Tibial artery (tissue), 4 donors: ENCODE results near the gene SUGCT.

Experiments
- DNase-seq, 2 donors: peaks; one replicate each; pipeline ENCODE4 v3.0.0-alpha.2; 2019
- H3K27ac ChIP-seq, 2 donors: fragments of 200-600 bp; sonication (generic) in 1 of 2; 1 replicate in 1 of 2; 2 replicates in 1 of 2; pipeline ENCODE4 v1.5.1; 2018 to 2019; ENCODE audit warnings: mild to moderate bottlenecking in 1 of 2
- H3K27me3 ChIP-seq, 2 donors: fragments of 200-600 bp; sonication (generic) in 1 of 2; one replicate each; pipeline versions ENCODE4 v1.5.1 to v1.6.0; 2016 to 2019
- H3K36me3 ChIP-seq, 3 donors: fragments of 200-600 bp; sonication (generic) in 2 of 3; one replicate each; pipeline ENCODE4 v1.5.1; 2016 to 2019; ENCODE audit warnings: mild to moderate bottlenecking in 2 of 3
- H3K4me1 ChIP-seq, 4 donors: fragments of 200-600 bp; sonication (generic) in 2 of 4; 1 replicate in 3 of 4; 2 replicates in 1 of 4; pipeline ENCODE4 v1.5.1; 2016 to 2019
- H3K4me3 ChIP-seq, 2 donors: fragments of 200-600 bp; sonication (generic) in 1 of 2; 1 replicate in 1 of 2; 2 replicates in 1 of 2; pipeline ENCODE4 v1.5.1; 2018 to 2019; ENCODE audit warnings: mild to moderate bottlenecking in 2 of 2
- H3K9me3 ChIP-seq, 3 donors: fragments of 200-600 bp; sonication (generic) in 1 of 3; one replicate each; pipeline ENCODE4 v1.5.1; 2016 to 2019
- CTCF ChIP-seq, 2 experiments: fragments of 200-600 bp in 1 of 2; fragments of 450-650 bp in 1 of 2; IDR thresholded peaks; one replicate each; pipeline ENCODE4 v1.5.1; 2017 to 2019; ENCODE audit warnings: antibody characterized with exemption in 2 of 2, mild to moderate bottlenecking in 1 of 2, moderate library complexity in 1 of 2
- intact Hi-C: fragments of 100-400 bp; cut with DNase I; formaldehyde crosslinking; loops from one replicate; pipeline ENCODE4 v1.15.0; 2023; ENCODE audit warnings: low total_unique reads

Gene SUGCT

DNA sequence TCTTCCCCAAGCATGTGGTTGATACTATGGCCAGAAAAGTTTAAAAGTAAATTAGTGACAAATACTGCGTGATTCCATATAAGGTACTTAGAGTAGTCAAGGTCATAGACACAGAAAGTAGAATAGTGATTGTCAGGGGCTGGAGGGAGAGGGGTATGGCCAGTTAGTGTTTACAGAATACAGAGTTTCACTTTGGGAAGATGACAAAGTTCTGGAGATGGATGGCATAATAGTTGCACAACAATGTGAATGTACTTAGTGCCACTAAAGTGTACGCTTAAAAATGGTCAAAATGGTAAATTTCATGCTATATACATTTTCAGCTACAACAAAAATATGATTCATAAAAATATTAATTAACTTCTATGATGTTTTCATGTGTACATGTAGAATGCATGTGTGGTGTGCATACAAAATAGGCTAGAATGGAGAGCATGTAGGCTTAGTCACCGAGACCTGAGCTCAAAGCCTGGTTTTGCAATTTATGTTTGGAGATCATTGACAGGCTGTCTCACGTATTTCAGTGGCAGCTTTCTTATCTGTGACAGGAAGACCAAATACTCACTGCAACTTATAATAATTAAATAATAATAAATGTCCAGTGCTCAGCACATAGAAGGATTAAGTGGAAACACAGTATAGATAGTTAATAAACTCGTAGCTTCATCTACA, 625.6 kb downstream of the SUGCT start:
- intact Hi-C loops: loop anchor here (10.0 kb wide), 2 partner anchors 436 to 526 kb away; no protein-coding TSS in a partner anchor
- TF ChIP-seq CTCF (IDR thresholded peaks at IDR 0.05): no peak
- Histone ChIP-seq H3K9me3 (no peaks in the 10 kb centered on the region), H3K4me1 (peaks cover 0 to 60% (median 15%) of the 10 kb centered on the region in 4 donors), H3K27me3 (no peaks in the 10 kb centered on the region), H3K4me3 (no peak overlapping the region), H3K27ac (no peak overlapping the region), H3K36me3 (no peaks in the 10 kb centered on the region)
- no peak for DNase-seq

DNA sequence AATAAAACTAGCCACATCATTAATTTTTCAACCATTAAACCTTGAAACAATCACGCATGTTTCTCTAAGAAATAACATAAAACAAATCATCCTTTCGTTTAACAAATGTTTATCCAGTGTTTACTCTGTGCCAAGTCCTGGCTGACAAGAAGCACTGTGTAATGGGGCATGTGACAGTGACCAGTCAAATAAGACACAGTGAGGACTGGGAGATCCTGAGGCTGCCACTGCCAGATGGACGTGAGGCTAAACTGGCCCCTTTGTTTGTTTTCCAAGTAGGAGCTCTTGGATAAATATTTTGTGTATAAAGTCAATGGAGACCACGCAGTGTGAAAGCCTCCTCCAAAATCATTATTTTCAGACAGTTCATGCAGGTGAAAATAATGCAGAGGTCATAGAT, 626.2 kb downstream of the SUGCT start:
- H3K27ac ChIP-seq: no peak overlapping the region
- H3K4me1 ChIP-seq: peaks cover 0 to 56% (median 15%) of the 10 kb centered on the region in 4 donors
- no peak overlapping the region for H3K4me3 ChIP-seq
- no peak for DNase-seq
- intact Hi-C loops: loop anchor here (10.0 kb wide), 2 partner anchors 436 to 526 kb away; no protein-coding TSS in a partner anchor
- no peaks in the 10 kb centered on the region for H3K9me3 ChIP-seq
- H3K36me3 ChIP-seq: no peaks in the 10 kb centered on the region
- TF ChIP-seq CTCF (IDR thresholded peaks at IDR 0.05): no peak
- no peaks in the 10 kb centered on the region for H3K27me3 ChIP-seq

DNA sequence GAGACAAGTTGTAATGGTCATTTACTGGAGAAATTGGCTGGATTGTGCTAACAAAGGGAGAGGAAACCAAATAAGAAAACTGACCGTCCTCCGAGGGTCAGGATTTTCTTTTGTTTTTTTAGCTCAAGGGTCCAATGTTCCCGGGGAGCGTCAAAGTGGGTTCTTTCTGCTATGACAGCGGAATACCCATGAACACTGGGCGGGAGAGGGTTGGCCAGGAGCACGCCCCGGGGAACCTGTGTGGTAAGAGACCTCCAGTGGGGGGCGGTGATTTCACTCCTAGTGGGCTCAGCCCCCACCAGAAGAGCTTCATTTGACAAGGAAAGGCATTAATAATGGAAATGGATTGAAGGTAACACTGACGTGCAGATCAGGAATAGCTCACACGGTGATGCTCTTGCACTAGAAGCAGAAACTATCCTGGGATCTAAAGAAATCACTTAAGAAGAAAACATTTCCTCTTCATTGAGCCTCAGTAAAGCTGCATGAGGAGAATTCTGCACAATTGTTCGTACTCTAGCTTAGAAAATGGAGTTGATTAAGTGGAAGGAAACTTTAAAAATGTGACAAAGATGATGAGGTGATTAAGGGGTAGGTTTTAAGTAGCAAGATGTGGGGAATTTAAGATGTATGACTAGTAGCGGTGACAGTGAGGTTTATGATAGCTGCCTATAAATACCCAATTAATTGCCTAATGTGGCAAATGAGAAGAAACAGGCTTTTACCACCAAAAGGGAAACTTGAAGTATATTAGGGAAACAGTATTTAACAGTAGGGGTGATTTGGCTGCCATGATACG, 627.2 kb downstream of the SUGCT start:
- no peaks in the 10 kb centered on the region for H3K9me3 ChIP-seq
- H3K27ac ChIP-seq: no peak overlapping the region
- no peak for DNase-seq
- H3K4me3 ChIP-seq: no peak overlapping the region
- H3K4me1 ChIP-seq: peaks cover 0 to 49% (median 15%) of the 10 kb centered on the region in 4 donors
- no peaks in the 10 kb centered on the region for H3K27me3 ChIP-seq
- no peak for TF ChIP-seq CTCF (IDR thresholded peaks at IDR 0.05)
- intact Hi-C loops: loop anchor here (10.0 kb wide), 2 partner anchors 437 to 527 kb away; no protein-coding TSS in a partner anchor
- no peaks in the 10 kb centered on the region for H3K36me3 ChIP-seq

DNA sequence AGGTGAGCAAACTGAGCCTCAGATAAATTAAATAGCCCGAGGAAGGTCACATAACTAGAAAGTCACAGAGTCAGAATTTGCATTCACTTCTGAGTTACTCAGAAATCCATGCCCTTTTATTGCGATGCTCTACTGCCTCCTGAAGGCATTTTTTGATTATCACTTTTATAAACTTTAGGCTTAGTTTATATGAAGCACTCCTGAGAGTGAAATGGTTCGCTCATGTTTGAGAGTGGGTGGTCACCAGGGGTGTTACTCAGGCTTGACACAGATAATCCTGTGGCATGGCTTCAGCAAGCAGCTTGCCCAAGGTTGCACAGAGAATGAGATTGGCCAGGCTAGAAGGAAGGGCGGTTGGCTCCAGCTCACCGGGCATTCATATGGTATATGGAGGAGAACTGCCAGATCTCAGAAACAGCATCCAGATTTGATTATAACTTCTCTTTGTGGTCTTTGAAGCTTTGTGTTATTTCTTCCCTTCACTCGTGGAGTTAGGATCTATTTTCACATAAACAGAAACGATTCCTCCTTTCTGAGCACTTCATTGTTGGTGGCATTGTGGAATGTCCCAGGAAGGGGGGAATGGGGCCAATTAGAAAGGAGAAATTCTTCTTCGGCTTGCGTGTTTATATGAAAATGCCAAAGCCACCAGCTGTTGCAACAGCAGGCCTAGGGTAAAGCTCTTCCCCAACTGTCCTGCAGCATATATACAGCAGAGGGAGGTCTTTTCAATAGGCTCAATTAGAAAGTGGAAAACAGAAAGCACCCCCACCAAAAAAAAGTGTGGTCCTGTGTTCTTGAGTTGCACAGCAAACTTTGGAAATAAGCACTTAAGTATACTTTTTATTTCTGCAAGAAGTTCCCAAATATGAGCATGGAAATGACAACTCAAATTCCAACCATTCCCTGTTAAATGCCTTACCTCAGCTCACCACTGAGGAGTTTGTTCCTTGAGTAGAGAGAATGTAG, 628.8 kb downstream of the SUGCT start:
- Histone ChIP-seq H3K36me3 (no peaks in the 10 kb centered on the region), H3K27me3 (no peaks in the 10 kb centered on the region), H3K9me3 (no peaks in the 10 kb centered on the region), H3K4me3 (peak overlapping the region; percentile 9 to 16), H3K4me1 (peaks cover 0 to 41% (median 13%) of the 10 kb centered on the region in 4 donors), H3K27ac (peak overlapping the region; percentile 60 to 67)
- intact Hi-C loops: loop anchor here (10.0 kb wide), 2 partner anchors 439 to 529 kb away; no protein-coding TSS in a partner anchor
- DNase-seq: no peak
- peak; percentile 33 to 48 for TF ChIP-seq CTCF (IDR thresholded peaks at IDR 0.05)

- Histone ChIP-seq H3K4me1 (peaks cover 0 to 38% (median 13%) of the 10 kb centered on the region in 4 donors), H3K27ac (no peak overlapping the region), H3K9me3 (no peaks in the 10 kb centered on the region), H3K27me3 (no peaks in the 10 kb centered on the region), H3K4me3 (no peak overlapping the region), H3K36me3 (no peaks in the 10 kb centered on the region)
- intact Hi-C loops: loop anchor here (10.0 kb wide), 2 partner anchors 441 to 531 kb away; no protein-coding TSS in a partner anchor
- TF ChIP-seq CTCF (IDR thresholded peaks at IDR 0.05): no peak
- no peak for DNase-seq
Observed at GRCh38 chr7:40765639-40766038, 630.8 kb downstream of the SUGCT start.
